NCI-H2196 (cell line): ENCODE data around the gene GEMIN5.
A peak's percentile ranks its signal among the peaks of the same experiment; 100 is the strongest.

Source experiments
- DNase-seq: peaks from one replicate; lab custom pipeline; 2025; ENCODE audit not compliant: unreplicated experiment; lab: John Stamatoyannopoulos, UW

Gene GEMIN5

GRCh38 chr5:154849791-154850201 lies 88.2 kb downstream of the GEMIN5 start:
- DNase-seq: no peak

DNA sequence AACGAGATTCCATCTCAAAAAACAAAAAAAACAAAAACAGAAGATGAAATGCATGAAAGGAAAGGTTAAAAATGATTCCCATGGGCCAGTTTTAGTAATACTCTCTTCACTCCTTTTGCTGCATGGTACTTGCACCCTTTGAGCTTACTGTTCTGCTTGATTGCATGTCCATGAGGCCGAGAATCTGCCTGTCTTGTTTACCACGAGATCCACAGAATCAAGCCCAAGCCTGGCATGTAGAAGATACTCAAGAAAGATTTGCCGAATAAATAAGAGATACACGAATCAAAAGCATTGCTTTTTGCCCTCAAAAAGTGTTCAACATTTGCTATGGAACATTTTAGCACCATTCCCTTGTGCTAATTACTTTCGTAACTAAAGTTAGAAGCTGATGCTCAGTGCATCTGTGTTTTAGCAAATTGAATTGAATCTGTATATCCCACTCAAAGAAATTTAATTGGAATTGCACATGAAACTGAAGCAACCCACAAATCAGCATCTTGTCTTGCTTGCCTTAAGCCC lies 88.7 kb downstream of the GEMIN5 start:
- DNase-seq: no peak

GRCh38 chr5:154844809-154845208 lies 93.2 kb downstream of the GEMIN5 start:
- DNase-seq: peak; percentile 16

GRCh38 chr5:154842689-154843530 lies 95.1 kb downstream of the GEMIN5 start:
- DNase-seq: no peak

- DNase-seq: no peak
These were observed 96.7 kb downstream of the GEMIN5 start for GRCh38 chr5:154841273-154841661.

DNA sequence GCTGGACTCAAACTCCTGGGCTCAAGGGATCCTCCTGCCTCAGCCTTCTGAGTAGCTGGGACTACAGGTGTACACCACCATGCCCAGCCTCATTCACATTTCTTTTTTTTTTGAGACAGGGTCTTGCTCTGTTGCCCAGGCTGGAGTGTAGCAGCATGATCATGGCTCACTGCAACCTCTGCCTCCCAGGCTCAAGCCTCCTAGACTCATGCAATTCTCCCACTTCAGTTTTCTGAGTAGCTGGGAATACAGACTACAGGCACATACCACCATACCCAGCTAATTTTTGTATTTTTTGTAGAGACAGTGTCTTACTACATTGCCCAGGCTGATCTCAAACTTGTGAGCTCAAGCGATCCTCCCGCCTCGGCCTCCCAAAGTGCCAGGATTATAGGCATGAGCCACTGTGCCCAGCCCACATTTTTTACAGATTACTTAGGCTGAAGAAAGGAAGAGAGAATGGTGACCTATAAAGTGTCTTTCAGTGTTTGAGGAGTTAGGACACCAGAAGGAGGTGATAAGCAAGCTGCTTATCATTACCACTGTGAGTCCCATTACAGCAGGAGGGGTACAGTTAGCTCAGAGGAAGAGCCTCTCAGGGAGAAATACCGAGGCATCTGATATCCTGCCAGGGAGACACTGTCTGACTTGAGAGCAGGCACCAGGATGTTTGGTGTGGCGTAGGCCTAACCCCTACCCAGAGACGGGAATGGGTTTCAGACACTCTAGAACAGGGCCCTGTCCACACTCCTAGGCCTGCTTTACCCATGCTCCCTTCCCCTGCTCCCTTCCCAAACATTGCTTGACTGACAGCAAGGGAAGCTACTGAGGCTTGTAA lies 97.4 kb downstream of the GEMIN5 start:
- no peak for DNase-seq
